Erythroblast (primary cell): ENCODE results near the gene CAMSAP1.

ENCODE experiments used
- GATA1 ChIP-seq: IDR thresholded peaks from 2 replicates; pipeline ENCODE4 v1.6.1; 2011; ENCODE audit warnings: low read depth, mild to moderate bottlenecking, control low read depth, low read length, moderate library complexity
- POLR2A ChIP-seq: IDR thresholded peaks from 2 replicates; pipeline ENCODE4 v1.6.1; 2011; ENCODE audit warnings: mild to moderate bottlenecking, low read length

DNA sequence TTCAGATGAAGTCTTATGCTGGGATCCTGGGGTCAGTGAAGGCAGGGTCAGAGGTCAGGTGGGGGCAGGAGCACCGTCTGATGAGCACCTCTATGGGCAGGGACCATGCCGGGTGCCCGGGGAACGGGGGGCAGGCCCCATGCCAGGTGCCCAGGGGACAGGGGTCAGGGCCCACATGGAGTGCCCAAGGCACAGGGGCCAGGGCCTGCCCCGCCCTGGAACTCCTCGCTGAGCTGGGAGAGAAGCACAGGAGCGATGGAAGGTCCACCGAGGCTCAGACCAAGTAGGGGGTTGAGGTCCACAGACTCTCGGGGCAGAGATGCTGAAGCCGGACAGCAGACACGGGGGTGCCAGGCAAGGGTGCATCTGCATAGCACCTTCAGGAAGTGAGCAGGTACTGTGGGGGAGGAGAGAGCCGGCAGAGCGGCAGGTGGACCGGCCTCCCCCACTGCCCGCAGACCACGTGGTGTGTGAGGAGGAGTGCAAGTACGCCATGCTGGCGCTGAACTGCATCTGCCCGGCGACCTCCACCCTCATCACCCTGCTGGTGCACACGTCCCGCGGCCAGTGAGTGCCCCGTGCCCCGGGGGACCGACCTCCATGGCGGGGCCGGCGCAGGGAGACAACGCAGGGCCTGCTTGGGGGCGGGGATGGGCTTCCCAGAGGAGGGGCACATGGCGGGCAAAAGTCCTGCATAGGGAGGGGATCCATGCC is 137.7 kb downstream of the CAMSAP1 start:
- TF ChIP-seq POLR2A: no peak
- no peak for TF ChIP-seq GATA1
